Tibial nerve (tissue), 4 donors: ENCODE data around the gene POMGNT1.

ENCODE experiments used
- CTCF ChIP-seq, 5 experiments: fragments of 200-600 bp in 3 of 5; fragments of 450-650 bp in 2 of 5; sonication (generic) in 3 of 5; IDR thresholded peaks; one replicate each; pipeline ENCODE4 v1.5.1; 2016 to 2019; ENCODE audit warnings: antibody characterized with exemption in 5 of 5, mild to moderate bottlenecking in 3 of 5, moderate library complexity in 2 of 5
- EP300 ChIP-seq, 2 donors: sonication (generic); formaldehyde crosslinking; IDR thresholded peaks; one replicate each; pipeline ENCODE4 v1.6.1; 2017; ENCODE audit warnings: antibody characterized with exemption in 2 of 2, mild to moderate bottlenecking in 1 of 2
- POLR2A ChIP-seq, 2 donors: fragments of 450-650 bp; IDR thresholded peaks; one replicate each; pipeline ENCODE4 v1.6.1; 2017; ENCODE audit warnings: antibody characterized with exemption in 2 of 2, mild to moderate bottlenecking in 2 of 2, moderate library complexity in 2 of 2

GRCh38 chr1:46192171-46192570, 6.1 kb downstream of the POMGNT1 start:
- TF ChIP-seq CTCF (IDR thresholded peaks at IDR 0.05) (no peak), EP300 (IDR thresholded peaks at IDR 0.05) (no peak), POLR2A (IDR thresholded peaks at IDR 0.05) (no peak)
